ENCODE data around the gene SUN1. TPM values are rescaled to one million over a fixed set of nuclear protein-coding genes. Genes with fewer than 3 reads are reported as not detected.

Gene SUN1
- total and polyA plus RNA-seq, 9 of the 15 experiments (the other 6 are each of a cell fraction or from before 2014, with no cell fraction given): 36.8 to 132 (median 62.3) TPM

GRCh38 chr7:886626-887487 is 54.6 kb downstream of the SUN1 start:
- no TSS peak for BruUV-seq (replicated peaks)
- no peak for FAIRE-seq
- H3K27me3 ChIP-seq (ENCODE audit: control insufficient read depth in 2 of 2, insufficient read depth in 2 of 2, low read length in 2 of 2): no peaks in the 10 kb centered on the region; a peak in 1 of 5 replicates
- H3K9ac ChIP-seq (ENCODE audit: insufficient read depth in 1 of 2, low read depth in 2 of 2, low read length in 2 of 2): no peak overlapping the region
- no peak for DNase-seq (ENCODE audit: extremely low read depth in 1 of 4, low spot score in 3 of 4)
- ChIA-PET POLR2A (interaction anchor here (1.1 kb wide), 1 partner anchor 13 kb away, joined by 3 read pairs; no protein-coding TSS in a partner anchor), CTCF (ENCODE audit: low intra/inter-chr PET ratio) (no interaction called here)
- H3K36me3 ChIP-seq (ENCODE audit: control insufficient read depth, insufficient read depth, low read length): peaks cover 75% of the 10 kb centered on the region; the same call in 2 of the 3 replicates
- peaks cover 30% of the 10 kb centered on the region for H4K20me1 ChIP-seq (replicated peaks; ENCODE audit: control insufficient read depth, insufficient read depth, low read length)
- no peak overlapping the region for H3K4me3 ChIP-seq
- H3K4me1 ChIP-seq (replicated peaks in 1 of 2; ENCODE audit: control insufficient read depth in 2 of 2, insufficient read depth in 2 of 2, low read length in 2 of 2): peaks cover 0 to 47% of the 10 kb centered on the region in 2 experiments; a peak in 2 of 5 replicates
- WGBS (ENCODE audit: insufficient coverage, low coverage, missing lambda C conversion rate): 96% methylated on average over 35 of the region's 40 CpGs
- H3K4me2 ChIP-seq (ENCODE audit: insufficient read depth, low read length): no peak overlapping the region
- H3K79me2 ChIP-seq (ENCODE audit: control insufficient read depth, insufficient read depth, low read length): peaks cover 76% of the 10 kb centered on the region
- H3K9me1 ChIP-seq (ENCODE audit: control insufficient read depth, insufficient read depth, low read length): peaks cover 3% of the 10 kb centered on the region
- intact Hi-C loops (cut with micrococcal nuclease) (no loop called here), in situ Hi-C loops (cut with MboI) (no loop called here)
- H3K27ac ChIP-seq (ENCODE audit: extremely low read depth, low read depth, low read length): no peak overlapping the region
- no peak overlapping the region for H2AFZ ChIP-seq (ENCODE audit: low read depth, low read length)
- H3K9me3 ChIP-seq (replicated peaks; ENCODE audit: control insufficient read depth, insufficient read depth, low read depth, low read length): no peaks in the 10 kb centered on the region
- TF ChIP-seq ZNF584 (CRISPR knock-in tag; IDR thresholded peaks at IDR 0.05; ENCODE audit: low read depth): no peak
- TF ChIP-seq MBD1 (CRISPR knock-in tag; IDR thresholded peaks at IDR 0.05): no peak
- no peak for TF ChIP-seq HMGN3 (IDR thresholded peaks at IDR 0.05; ENCODE audit: borderline replicate concordance, extremely low read depth, insufficient read length, low read depth, low read length)
- TF ChIP-seq ZNF79 (CRISPR knock-in tag; IDR thresholded peaks at IDR 0.05; ENCODE audit: low read depth): no peak
- peak; percentile 24; the same call in 1 of the 2 replicates for TF ChIP-seq POLR2G (IDR thresholded peaks at IDR 0.05; ENCODE audit: low read depth, low read length)
- TF ChIP-seq CBX1 (IDR thresholded peaks at IDR 0.05; ENCODE audit: low read depth): no peak
- TF ChIP-seq EZH2 (IDR thresholded peaks at IDR 0.05; ENCODE audit: borderline replicate concordance, low read depth, low read length): no peak
- peak; percentile 21; the same call in 1 of the 2 replicates for TF ChIP-seq RBFOX2 (IDR thresholded peaks at IDR 0.05; ENCODE audit: low read depth, low read length)
- ATAC-seq: no peak
